H1 (cell line): ENCODE measurements around the gene PDE1C. TPM values are rescaled to one million over a fixed set of nuclear protein-coding genes. Genes with fewer than 3 reads are reported as not detected.

Experiments
- BRCA1 ChIP-seq: IDR thresholded peaks from 2 replicates; pipeline ENCODE4 v1.6.1; 2012; ENCODE audit warnings: low read depth, low read length, improper control_type of control experiment
- CHD7 ChIP-seq: fragments of 300-600 bp; sonication (generic); IDR thresholded peaks from 2 replicates; pipeline ENCODE4 v1.7.1; 2012; ENCODE audit warnings: low read length, moderate library complexity, mild to moderate bottlenecking, inconsistent platforms; ENCODE audit not compliant: insufficient replicate concordance
- EGR1 ChIP-seq: IDR thresholded peaks from 2 replicates; pipeline ENCODE4 v1.6.1; 2011; ENCODE audit warnings: low read depth, low read length, borderline replicate concordance
- HDAC2 ChIP-seq, 2 experiments: fragments of 300-600 bp in 1 of 2; sonication (generic) in 1 of 2; IDR thresholded peaks; 2 replicates each; pipeline ENCODE4 v1.6.1; 2011 to 2012; ENCODE audit warnings: low read depth in 2 of 2, low read length in 2 of 2, mild to moderate bottlenecking in 2 of 2, moderate library complexity in 2 of 2, borderline replicate concordance in 1 of 2, inconsistent platforms in 1 of 2
- HDAC6 ChIP-seq: IDR thresholded peaks from one replicate; pipeline ENCODE4 v1.7.1; 2012; ENCODE audit warnings: low read depth, mild to moderate bottlenecking, inconsistent platforms, low read length, moderate library complexity
- MAX ChIP-seq: IDR thresholded peaks from 2 replicates; pipeline ENCODE4 v1.6.1; 2012; ENCODE audit warnings: inconsistent platforms
- POLR2A ChIP-seq, 2 experiments: IDR thresholded peaks; 1 replicate in 1 of 2; 2 replicates in 1 of 2; pipeline ENCODE4 v1.6.1; 2011; ENCODE audit warnings: low read depth in 2 of 2, low read length in 2 of 2, mild to moderate bottlenecking in 2 of 2; ENCODE audit errors: control extremely low read depth in 1 of 2
- POLR2AphosphoS5 ChIP-seq: IDR thresholded peaks from 2 replicates; pipeline ENCODE4 v1.6.1; 2011; ENCODE audit warnings: low read depth, low read length
- POU5F1 ChIP-seq: IDR thresholded peaks from 2 replicates; pipeline ENCODE4 v1.6.1; 2011; ENCODE audit warnings: low read depth, mild to moderate bottlenecking, low read length, moderate library complexity
- RXRA ChIP-seq: IDR thresholded peaks from 2 replicates; pipeline ENCODE4 v1.6.1; 2011; ENCODE audit warnings: low read depth, mild to moderate bottlenecking, low read length, moderate library complexity; ENCODE audit not compliant: insufficient read depth
- SP1 ChIP-seq: IDR thresholded peaks from 2 replicates; pipeline ENCODE4 v1.6.1; 2011; ENCODE audit warnings: low read depth, low read length
- SP2 ChIP-seq: IDR thresholded peaks from 2 replicates; pipeline ENCODE4 v1.6.1; 2012; ENCODE audit warnings: mild to moderate bottlenecking, low read length, inconsistent platforms
- TCF12 ChIP-seq: IDR thresholded peaks from 2 replicates; pipeline ENCODE4 v1.6.1; 2011; ENCODE audit warnings: low read depth, mild to moderate bottlenecking, low read length
- polyA plus RNA-seq, 7 experiments: library from polyadenylated mRNA; depleted of rRNA in 3 of 7; stranded (reverse) in 5 of 7; unstranded in 2 of 7; fragments of >200 nt in 5 of 7; fragments of 200-250 nt in 2 of 7; gene quantifications; 1 replicate in 5 of 7; 2 replicates in 1 of 7; 4 replicates in 1 of 7; pipeline versions ENCODE4 v1.2.1 to v1.2.3, GENCODE V29; 2011 to 2013; ENCODE audit warnings: missing spikeins in 2 of 7, mixed read lengths in 2 of 7
- total RNA-seq: library from RNA; stranded (reverse); fragmentation: NEBNext Ultra II Directional; extraction: Animal tissue kit (Norgen Biotek cat#: 25700); gene quantifications from 2 replicates; pipeline ENCODE4 v1.2.1, GENCODE V29; 2021

The PDE1C gene
- total and polyA plus RNA-seq, 2 of the 8 experiments (the other 6 are each of a cell fraction or from before 2014, with no cell fraction given), result 0.11 to 1.1 TPM

GRCh38 chr7:31850066-31850465 lies 220.1 kb downstream of the PDE1C start (continued):
- no peak for TF ChIP-seq CHD7
- TF ChIP-seq POU5F1, result no peak
- TF ChIP-seq MAX, result no peak
- TF ChIP-seq SP2, result no peak
- no peak for TF ChIP-seq RXRA
- no peak for TF ChIP-seq TCF12
- no peak for TF ChIP-seq POLR2A (IDR thresholded peaks at IDR 0.05; ENCODE audit: control extremely low read depth in 1 of 2, low read depth in 2 of 2, low read length in 2 of 2)
- no peak for TF ChIP-seq BRCA1
- TF ChIP-seq HDAC6, result no peak
- TF ChIP-seq HDAC2 (IDR thresholded peaks at IDR 0.05; ENCODE audit: borderline replicate concordance in 1 of 2, low read depth in 2 of 2, low read length in 2 of 2), result no peak
- TF ChIP-seq POLR2AphosphoS5, result no peak
- TF ChIP-seq EGR1, result no peak
- no peak for TF ChIP-seq SP1
